Esophagus squamous epithelium (tissue), 4 donors: ENCODE measurements around the gene DENND4A.

ENCODE experiments used
- POLR2A ChIP-seq, 4 donors: fragments of 450-650 bp; IDR thresholded peaks; one replicate each; pipeline ENCODE4 v1.6.1; 2017; ENCODE audit warnings: antibody characterized with exemption in 4 of 4, mild to moderate bottlenecking in 4 of 4, moderate library complexity in 3 of 4
- TF ChIP-seq, protein P1 (sequence below), 6 experiments: fragments of 450-650 bp in 4 of 6; fragments of 200-600 bp in 2 of 6; sonication (generic) in 2 of 6; IDR thresholded peaks; one replicate each; pipeline ENCODE4 v1.5.1; 2016 to 2019; ENCODE audit warnings: antibody characterized with exemption in 6 of 6, mild to moderate bottlenecking in 4 of 6, moderate library complexity in 4 of 6

DNA sequence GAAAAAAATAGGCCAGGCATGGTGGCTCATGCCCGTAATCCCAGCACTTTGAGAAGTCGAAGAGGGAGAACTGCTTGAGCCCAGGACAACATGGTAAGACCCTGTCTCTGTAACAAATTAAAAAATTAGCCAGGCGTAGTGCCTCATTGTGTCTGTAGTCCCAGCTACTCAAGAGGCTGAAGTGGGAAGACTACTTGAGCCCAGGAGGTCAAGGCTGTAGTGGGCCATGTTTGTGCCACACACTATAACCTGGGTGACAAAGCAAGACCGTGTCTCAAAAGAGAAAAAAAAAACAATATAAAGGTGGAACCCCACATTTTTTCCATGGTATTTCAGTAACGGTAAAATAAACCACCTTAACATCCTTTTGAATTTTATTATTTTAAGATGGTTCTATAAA, 69.9 kb downstream of the DENND4A start:
- TF ChIP-seq, protein P1, sequence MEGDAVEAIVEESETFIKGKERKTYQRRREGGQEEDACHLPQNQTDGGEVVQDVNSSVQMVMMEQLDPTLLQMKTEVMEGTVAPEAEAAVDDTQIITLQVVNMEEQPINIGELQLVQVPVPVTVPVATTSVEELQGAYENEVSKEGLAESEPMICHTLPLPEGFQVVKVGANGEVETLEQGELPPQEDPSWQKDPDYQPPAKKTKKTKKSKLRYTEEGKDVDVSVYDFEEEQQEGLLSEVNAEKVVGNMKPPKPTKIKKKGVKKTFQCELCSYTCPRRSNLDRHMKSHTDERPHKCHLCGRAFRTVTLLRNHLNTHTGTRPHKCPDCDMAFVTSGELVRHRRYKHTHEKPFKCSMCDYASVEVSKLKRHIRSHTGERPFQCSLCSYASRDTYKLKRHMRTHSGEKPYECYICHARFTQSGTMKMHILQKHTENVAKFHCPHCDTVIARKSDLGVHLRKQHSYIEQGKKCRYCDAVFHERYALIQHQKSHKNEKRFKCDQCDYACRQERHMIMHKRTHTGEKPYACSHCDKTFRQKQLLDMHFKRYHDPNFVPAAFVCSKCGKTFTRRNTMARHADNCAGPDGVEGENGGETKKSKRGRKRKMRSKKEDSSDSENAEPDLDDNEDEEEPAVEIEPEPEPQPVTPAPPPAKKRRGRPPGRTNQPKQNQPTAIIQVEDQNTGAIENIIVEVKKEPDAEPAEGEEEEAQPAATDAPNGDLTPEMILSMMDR (IDR thresholded peaks at IDR 0.05) = no peak
- no peak for TF ChIP-seq POLR2A (IDR thresholded peaks at IDR 0.05)
